WERI-Rb-1 (cell line): Measurements from ENCODE around the gene SV2C.

Experiments used
- DNase-seq: peaks from one replicate; pipeline ENCODE4 v3.0.0-alpha.2; 2020
- H3K27ac ChIP-seq: fragments of 250-450 bp; sonication (Bioruptor Pico); 2 replicates; pipeline ENCODE4 v1.5.1; 2020; ENCODE audit warnings: mild to moderate bottlenecking, moderate library complexity
- H3K27me3 ChIP-seq: fragments of 250-450 bp; sonication (Bioruptor Pico); 2 replicates; pipeline ENCODE4 v1.5.1; 2021; ENCODE audit warnings: mild to moderate bottlenecking, low read depth, moderate library complexity; ENCODE audit not compliant: insufficient read depth, severe bottlenecking
- H3K36me3 ChIP-seq: fragments of 250-450 bp; sonication (Bioruptor Pico); 2 replicates; pipeline ENCODE4 v1.5.1; 2020; ENCODE audit warnings: mild to moderate bottlenecking, moderate library complexity
- H3K4me3 ChIP-seq: 2 replicates; pipeline ENCODE4 v1.5.1; 2011; ENCODE audit warnings: low read depth, mild to moderate bottlenecking, control low read depth, low read length
- H3K9me3 ChIP-seq: fragments of 250-450 bp; sonication (Bioruptor Pico); 2 replicates; pipeline ENCODE4 v1.5.1; 2021; ENCODE audit warnings: mild to moderate bottlenecking, moderate library complexity; ENCODE audit not compliant: severe bottlenecking
- CTCF ChIP-seq: IDR thresholded peaks from 2 replicates; pipeline ENCODE4 v1.5.1; 2011; ENCODE audit warnings: low read depth, mild to moderate bottlenecking, control low read depth, inconsistent platforms, low read length

The SV2C gene

GRCh38 chr5:76339919-76340318 is 256.7 kb downstream of the SV2C start:
- Histone ChIP-seq H3K4me3 (no peak overlapping the region), H3K27me3 (no peaks in the 10 kb centered on the region), H3K9me3 (peaks cover 12% of the 10 kb centered on the region), H3K27ac (no peak overlapping the region), H3K36me3 (no peaks in the 10 kb centered on the region)
- no peak for TF ChIP-seq CTCF
- DNase-seq, result no peak

GRCh38 chr5:76341651-76342334 is 258.6 kb downstream of the SV2C start:
- Histone ChIP-seq H3K9me3 (peaks cover 7% of the 10 kb centered on the region), H3K36me3 (no peaks in the 10 kb centered on the region), H3K4me3 (no peak overlapping the region), H3K27me3 (no peaks in the 10 kb centered on the region), H3K27ac (no peak overlapping the region)
- no peak for DNase-seq
- no peak for TF ChIP-seq CTCF

GRCh38 chr5:76342474-76342873 is 259.3 kb downstream of the SV2C start:
- H3K4me3 ChIP-seq, result no peak overlapping the region
- H3K27ac ChIP-seq, result no peak overlapping the region
- no peak for DNase-seq
- H3K27me3 ChIP-seq, result no peaks in the 10 kb centered on the region
- H3K36me3 ChIP-seq, result no peaks in the 10 kb centered on the region
- H3K9me3 ChIP-seq, result peaks cover under 1% of the 10 kb centered on the region
- no peak for TF ChIP-seq CTCF

- DNase-seq, result no peak
- TF ChIP-seq CTCF, result no peak
- no peaks in the 10 kb centered on the region for H3K36me3 ChIP-seq
- no peak overlapping the region for H3K4me3 ChIP-seq
- H3K27ac ChIP-seq, result no peak overlapping the region
- no peaks in the 10 kb centered on the region for H3K27me3 ChIP-seq
- no peaks in the 10 kb centered on the region for H3K9me3 ChIP-seq
Observed at GRCh38 chr5:76345582-76345981, 262.4 kb downstream of the SV2C start.

- Histone ChIP-seq H3K27me3 (no peaks in the 10 kb centered on the region), H3K36me3 (no peaks in the 10 kb centered on the region), H3K9me3 (no peaks in the 10 kb centered on the region), H3K4me3 (no peak overlapping the region), H3K27ac (no peak overlapping the region)
- no peak for TF ChIP-seq CTCF
- no peak for DNase-seq
Observed at GRCh38 chr5:76351176-76351575, 268.0 kb downstream of the SV2C start.

GRCh38 chr5:76351577-76351976 is 268.4 kb downstream of the SV2C start:
- Histone ChIP-seq H3K9me3 (no peaks in the 10 kb centered on the region), H3K27ac (no peak overlapping the region), H3K4me3 (no peak overlapping the region), H3K36me3 (no peaks in the 10 kb centered on the region), H3K27me3 (no peaks in the 10 kb centered on the region)
- DNase-seq, result no peak
- no peak for TF ChIP-seq CTCF
